ENCODE measurements around the gene KIF25.

KIF25 gene

DNA sequence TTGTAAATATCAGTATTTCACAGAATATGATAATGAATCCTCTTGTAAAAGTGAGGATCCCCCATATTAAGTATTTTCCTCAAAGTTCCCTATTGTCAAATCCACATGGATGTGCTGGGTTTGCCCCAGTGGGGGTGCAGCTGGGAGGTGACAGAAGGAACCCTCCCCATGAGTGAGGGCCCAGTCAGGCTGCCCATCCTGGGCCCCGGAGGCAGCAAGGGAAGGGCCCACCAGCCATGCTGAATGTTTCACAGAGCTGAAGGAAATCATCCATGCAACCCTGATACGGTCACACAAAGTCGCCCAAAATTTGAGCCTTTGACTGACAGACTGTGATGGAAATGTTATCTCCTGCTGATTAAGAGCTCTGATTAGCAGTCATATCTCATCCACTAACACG, 41.8 kb downstream of the KIF25 start:
- no peak for DNase-seq

DNA sequence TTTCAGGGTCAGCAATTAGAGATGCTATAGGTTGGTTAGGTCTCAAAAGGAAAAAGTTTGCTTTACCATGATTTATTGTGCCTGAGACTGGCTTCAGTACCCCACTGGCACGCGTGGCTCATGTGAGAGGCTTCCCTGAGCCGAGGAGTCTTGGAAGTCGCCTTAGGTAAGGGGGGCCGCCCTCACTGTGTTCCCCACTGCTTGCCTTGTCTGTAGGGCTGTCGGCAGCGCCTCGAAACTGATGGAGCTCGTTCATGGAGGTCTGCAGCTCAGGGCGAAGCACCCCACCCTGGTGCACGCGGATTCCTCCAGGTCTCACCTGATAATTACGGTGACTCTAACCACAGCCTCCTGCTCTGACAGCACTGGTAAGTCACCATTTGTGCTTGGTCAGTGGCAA, 42.4 kb downstream of the KIF25 start:
- no peak for DNase-seq

DNA sequence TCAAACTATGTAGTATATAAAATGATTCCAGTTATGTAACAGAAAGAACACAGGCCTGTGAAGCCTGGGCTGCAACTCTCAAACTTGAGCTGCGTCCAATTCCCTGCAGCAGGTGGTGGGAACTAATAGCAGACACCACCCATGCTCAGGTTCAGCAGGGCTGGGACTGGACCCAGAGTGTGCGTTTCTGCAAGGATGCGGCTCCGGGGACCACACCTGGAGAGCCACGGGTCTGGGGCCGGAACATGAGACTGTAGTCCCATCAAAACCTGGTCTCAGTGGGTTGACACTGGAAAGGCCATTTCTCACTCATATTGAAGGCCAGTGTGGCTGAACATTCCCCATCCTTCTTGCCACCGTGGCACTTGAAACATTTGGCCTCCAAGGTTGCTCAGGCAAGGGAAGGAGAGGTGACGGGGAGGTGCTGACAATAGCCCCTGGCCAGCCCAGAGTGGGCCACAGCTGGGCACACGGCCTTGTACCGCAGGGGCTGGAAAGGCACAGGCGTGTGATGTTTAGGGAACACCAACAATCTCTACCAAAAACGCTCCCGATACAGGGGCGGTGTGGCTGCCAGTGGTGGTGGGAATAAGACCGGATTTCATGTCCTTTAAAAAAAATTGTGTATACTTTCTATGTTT, 43.5 kb downstream of the KIF25 start:
- no peak for DNase-seq

DNA sequence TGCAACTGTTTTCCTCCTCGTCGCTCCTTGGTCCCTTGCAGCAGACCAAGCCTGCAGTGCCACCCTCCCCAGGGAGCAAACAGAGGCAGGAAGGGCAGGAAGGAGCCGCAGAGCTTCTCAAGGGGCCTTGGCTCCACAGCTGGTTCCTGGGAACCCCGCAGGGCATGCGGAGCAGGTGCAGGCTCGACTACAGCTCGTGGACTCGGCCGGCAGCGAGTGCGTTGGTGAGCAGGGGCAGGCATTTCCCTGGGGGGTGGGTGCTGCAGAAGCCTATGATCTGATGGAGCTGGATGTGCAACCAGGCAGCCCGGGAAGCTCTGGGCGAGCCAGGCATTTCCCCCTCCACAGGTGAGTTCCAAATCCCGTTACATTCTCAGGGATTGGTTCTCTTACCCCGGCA, 44.5 kb downstream of the KIF25 start:
- DNase-seq: no peak

DNA sequence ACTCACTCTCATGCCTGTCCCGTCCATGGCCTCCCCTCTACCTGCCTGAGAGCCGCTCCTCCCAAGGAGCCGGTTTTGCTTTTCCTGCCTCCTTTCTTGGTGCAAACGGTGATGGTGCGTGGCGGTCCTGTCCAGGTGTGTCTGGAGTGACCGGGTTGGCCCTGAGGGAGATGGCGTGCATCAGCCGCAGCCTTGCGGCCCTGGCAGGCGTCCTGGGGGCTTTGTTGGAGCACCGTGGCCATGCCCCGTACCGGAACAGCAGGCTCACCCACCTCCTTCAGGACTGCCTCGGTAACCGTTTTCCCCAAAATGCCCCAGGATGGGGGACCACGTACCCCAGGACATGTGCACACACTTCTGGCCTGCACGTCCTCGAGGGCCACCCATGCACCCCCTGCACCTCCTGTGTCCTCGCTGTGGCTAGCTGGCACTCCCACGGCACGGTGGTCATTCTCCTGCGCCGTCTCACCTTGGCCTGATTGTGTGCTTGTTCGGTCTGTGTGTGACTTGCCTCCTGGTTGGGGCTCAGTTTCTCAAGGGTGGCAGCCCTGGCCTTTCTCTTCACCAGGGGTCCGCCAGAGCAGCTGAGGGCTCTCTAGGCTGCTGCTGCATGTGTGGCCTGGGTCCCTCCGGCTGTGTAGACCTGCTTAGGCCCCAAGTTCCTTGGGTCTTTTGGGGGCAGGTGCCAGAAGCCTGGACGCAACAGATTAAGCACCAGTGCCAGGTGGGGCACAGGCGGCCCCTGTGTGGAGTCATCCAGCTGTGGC, 45.1 kb downstream of the KIF25 start:
- no peak for DNase-seq

DNA sequence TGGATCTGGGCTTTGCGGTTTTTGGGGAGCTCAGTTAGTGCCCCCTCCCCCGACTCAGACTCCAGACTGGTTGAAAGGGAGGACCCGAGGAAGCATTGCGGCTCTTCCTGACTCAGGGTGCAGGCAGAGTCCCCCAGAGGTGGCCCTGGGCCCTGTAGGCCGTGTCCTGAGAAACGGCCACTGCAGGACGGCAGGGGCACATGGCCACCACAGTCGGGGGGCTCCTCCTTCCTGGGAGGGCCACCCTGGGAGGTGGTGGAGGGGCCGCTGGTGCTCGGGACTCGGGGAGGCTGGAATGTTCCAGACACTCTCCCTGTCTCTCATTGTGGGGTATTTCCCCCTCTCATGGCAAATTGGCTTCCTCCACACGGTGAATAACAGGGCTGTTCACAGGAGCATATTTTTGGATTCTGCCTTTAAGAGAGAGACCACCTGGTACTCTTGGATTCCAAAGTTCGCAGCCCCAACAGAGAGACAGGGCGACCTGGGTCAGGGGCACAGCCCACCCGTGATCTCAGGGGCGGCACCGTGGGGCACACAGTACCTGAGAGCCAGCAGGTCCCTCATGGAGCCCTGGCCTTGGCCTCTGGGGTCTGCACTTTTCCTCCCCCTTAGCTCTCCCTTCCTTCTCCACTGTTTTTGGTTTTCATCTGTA, 45.8 kb downstream of the KIF25 start:
- DNase-seq: no peak

DNA sequence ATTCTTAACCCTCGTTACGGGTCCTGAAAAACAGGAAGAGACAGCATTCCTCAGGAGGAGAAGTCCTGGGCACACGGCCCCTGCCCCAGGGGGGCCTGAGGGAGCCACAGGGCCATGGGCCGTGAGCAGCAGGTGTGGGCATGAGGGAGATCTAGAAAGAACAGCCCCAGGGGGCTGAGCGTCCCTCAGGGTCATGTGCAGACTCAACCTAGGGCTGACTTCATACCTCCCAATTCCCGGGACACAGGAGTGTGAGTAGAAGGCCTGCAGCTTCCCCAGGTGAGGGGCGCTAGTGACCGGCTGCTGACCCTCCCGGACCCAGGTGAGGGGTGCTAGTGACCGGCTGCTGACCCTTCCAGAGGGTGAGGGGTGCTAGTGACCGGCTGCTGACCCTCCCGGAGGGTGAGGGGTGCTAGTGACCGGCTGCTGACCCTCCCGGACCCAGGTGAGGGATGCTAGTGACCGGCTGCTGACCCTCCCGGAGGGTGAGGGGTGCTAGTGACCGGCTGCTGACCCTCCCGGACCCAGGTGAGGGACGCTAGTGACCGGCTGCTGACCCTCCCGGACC, 46.5 kb downstream of the KIF25 start:
- no peak for DNase-seq

DNA sequence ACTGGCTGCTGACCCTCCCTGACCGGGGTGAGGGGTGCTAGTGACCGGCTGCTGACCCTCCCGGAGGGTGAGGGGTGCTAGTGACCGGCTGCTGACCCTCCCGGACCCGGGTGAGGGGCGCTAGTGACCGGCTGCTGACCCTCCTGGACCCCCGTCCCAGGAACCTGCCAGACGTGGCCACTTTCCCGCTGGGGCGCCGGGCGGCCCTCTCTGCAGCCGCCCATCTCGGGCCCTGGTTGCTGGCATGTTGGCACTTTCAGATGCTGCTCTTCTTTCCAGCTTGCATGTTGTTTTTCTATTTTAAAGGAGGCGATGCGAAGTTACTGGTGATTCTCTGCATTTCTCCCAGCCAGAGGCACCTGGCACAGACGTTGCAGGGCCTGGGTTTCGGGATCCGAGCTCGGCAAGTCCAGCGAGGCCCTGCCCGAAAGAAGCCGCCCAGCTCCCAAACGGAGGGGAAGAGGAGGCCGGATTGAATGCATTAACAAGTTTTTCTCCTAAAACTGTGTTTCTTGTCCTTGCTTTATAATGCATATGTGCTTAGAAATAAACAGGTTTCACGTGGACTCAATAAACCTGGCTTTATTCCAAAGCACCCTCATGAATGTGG, 47.2 kb downstream of the KIF25 start:
- no peak for DNase-seq

DNA sequence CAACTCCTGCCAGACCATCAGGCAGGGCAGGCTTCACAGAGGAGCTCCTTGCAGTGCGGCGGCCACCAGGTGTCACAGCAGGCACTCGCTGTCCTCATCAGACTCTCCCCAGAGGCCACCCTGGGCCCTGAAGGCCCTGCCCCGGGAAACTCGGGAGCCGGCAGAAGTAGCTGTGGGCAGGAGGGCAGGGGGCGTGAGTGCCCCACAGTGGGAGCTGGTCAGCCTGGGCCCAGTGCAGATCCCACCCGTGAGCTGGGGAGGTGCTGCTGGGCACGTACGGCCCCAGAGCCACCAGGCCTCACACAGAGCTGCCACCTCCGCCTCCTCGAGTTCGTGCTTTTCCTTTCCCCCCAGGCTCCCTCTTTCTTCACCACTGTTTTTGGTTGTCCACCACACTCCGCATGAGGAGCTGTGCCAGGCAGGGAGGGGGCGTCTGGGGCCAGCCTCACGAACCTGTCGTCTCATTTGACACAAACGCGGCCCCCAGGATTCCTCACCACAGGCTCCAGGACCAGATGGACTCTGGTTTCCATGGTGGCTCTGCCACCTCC, 47.7 kb downstream of the KIF25 start:
- no peak for DNase-seq

DNA sequence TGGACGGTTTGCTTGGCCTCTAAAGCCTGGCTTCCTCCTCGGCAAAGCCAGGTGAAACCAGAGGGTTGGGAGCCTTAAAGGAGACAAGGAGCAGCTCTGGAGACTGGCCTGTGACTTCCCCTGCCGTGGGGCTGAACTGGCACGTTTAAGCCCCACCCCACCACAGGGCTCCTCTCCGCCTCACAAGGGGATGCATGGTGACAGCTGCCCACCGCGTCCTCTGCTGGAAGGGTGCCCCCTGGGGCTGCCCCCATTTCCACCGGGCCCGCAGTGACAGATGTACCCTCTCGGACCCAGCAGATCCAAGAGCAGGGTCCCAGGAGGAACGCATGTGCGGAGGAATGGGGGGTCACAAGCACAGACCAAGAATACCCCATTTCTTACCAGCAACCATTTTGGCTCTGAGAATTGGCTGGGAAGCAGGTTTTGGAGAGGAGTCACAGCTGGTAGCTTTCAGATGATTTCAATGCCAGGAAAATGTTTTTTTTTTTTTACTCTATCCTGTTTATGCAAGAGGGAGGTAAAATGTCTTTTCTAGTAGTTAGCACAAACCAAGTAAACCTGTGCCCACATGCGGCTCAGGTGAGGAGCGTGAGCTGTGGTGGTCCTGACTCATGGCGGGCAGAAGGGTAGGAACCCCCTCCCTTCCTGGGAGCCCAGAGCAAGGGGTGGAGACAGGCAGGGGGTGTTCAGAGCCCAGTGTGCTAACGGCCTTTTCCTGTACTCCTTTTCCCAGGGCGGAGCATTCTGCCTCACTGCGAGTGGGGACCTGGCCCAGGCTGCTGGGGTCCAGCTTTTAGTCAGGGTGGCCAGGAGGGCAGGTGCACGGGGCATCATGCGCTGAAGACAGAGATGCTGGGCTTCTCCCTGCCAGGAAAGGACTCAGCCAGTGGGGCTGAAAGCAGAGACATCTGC, 48.5 kb downstream of the KIF25 start:
- DNase-seq: no peak

DNA sequence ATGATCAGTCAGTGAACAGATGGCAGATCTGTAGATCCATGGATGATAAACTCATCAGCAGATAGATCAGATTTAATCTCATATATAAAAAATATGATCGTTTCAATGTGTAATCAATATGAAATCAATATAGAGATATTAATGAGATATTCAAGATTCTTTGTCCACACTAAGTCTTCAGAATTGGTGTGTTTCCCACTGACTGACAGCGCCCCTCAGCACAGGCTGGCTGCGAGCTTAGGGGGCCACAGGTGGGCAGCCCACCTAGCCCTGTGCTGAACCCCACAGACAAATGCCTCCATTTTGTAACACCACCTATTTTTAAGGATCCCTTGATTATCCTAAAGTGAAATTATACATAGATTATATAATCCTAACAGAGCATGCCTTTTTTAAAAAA, 49.2 kb downstream of the KIF25 start:
- DNase-seq: no peak

DNA sequence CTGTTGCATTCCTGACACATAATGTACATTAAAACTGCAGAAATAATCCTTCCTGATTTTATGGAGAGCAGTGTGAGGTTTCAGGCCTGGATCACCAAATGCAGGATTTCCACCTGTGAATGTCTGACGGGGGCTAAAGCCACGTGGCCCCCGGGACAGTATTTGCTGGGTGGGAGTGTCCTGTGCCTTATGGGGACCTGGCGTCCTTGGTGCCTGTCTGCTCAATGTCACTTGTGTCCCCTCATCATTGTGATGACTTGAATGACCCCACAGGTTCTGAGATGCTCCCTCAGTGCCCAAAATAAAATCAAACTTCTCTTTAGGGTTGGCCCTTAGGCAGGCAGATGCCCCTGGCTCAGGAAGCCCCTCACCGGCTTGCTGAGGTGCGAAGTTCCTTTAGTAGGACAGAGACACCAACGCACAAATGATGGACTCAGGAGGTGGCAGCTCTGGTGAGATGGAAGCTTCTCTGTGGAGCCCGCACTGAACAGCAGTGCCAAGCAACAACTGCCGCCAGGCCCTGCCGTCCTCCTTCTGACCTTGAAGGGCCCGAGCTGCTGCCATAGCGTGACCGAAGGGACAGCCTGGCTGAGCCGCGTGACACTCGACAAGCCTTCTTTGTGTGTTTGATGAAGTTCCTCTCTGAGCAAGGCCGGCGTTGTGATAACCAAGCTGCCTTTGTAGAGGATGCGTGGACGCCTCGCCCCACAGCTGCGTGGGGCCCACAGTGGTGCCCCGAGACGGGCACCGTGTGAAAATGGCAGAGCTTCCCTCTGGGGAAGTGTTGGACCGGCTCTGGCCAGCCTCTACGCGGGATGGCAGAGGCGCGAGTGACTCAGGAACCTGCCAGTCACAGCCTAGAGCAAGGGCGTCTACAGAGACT, 50.6 kb downstream of the KIF25 start:
- no peak for DNase-seq

DNA sequence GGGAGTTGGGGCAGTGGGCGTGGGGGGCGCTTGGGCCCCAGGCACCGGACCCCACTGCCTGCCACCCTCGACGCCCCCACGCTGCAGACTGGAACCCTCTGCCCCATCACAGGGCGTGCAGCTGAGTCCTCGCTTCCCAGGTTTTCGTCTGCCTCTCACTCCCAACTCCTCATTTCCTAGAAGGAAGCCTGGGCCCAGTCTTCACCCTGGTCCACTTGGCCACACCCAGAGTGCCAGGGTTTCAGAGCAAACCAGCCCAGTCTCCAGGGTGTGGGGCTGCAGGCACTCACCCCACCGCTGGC, 51.2 kb downstream of the KIF25 start:
- no peak for DNase-seq

DNA sequence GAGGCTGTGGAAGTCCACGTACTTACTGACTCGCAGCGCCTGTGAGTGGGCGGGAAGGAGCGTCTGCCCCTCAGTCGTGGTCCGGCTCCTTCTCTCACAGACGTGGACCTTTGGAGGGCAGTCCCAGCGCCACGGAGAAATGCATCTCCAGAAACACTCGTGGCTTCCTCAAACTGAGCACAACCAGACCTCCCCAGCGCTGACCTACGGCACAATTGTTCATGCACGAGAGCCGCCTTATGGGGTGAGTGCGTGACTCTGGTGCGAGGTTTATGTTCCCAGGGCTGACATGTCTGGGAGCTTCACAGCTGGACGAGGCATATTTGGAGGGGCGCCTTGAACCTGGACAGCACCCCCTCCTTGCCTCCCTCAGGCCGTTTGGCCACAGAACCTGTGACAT, 51.8 kb downstream of the KIF25 start:
- DNase-seq: no peak

DNA sequence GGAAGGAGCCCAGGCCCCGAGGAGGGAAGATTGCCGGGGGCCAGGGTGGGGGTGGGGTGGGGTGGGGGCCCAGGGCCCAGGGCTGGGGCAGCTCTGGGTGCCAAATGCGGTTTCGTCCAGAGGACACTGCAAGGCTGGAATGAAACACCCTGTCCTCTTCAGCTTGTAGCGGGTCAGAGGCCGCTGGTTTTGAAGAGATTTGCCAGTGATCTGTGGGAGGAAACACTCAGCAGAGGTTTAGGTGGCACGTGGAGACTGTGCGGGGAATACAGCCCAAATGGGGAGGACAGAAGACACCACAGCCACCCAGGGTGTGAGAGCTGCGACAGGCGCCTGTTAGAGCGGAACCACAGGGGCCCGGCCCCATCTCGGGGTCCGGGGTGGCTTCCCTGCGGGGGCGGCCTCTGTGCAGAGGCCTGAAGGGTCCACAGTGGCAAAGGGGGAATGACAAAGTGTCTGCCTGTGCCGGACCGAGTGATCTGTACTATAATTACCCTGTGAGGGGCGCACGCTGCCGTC, 52.3 kb downstream of the KIF25 start:
- DNase-seq: no peak

DNA sequence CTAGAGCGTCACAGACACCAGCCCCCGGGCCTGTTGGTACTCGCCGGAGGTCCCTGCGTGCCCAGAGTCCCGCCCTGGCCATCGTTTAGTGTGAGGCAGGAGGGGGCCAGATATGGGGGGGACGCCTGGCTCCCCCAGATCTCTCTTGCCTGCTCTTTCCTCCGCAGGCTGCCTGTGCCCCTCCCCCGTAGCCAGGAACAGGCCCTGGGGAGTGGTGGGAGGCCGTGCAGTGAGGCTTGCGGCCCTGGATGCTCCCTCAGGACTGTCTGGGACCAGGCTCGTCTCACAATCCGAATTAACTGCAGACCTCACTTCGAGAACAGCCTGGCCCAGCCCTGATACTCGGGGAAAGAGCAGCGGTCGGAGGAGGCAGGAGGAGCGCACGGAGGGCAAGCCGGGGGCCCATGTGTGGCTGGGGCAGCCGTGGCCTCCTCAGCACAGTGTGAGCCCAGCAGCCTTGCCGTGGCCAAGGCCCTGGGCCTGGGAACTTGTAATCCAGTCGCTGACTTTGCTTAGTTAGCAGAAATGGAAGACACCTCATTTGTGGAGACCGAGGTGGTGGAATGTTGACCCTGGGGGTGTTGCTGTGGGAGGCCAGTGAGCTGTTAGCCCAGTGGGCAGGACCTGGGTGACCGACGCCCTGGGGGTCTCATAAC, 52.9 kb downstream of the KIF25 start:
- no peak for DNase-seq

DNA sequence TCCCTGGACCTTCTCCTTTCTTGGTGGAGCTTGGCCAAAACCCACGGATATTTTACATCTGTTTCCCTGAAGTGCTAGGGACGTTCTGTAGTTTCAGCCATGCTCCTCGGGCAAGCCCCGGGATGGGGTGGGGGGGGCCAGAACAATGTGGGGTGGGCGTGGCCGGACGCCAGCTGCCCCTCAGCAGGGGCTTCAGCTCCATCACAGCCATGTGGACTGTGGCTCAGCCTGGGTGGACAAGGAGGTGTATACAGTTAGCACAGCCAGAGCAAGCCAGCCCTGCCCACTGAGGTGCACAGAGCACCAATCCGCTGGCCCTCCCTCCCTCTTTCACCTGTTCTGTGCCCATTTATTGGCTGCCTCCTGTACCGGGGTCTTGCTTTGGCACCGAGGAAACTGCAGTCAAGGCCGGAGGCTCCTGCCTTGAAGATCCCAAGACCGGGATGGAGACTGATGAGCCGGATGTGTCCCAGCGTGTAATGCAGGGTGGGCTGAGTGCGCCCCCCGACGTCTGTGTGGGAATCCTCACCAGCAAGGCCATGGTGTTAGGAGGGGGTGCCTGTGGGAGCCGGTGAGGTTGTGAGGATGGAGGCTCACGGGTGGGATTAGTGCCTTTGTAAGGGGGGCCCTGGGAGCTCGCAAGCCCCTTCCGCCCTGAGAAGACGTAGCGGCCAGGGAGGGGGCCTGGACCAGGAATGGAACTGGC, 53.6 kb downstream of the KIF25 start:
- DNase-seq: no peak

DNA sequence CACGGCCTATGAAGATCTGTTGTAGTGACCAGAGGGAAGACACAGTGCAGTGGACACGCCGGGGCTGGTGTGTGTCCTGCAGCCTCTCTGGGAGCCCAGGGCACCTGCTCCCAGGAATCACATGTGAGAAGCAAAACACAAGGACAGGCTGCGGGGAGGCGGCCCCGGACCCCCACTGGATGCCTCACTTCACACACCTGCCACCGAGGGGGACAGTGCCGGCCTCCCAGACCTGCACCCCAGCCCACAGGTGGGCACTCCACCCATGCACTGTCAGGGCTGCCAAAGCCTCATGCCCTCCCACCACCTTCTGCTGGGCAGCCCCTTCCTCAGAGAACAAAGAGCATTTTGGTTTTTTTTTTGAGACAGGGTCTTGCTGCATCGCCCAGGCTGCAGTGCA, 54.2 kb downstream of the KIF25 start:
- DNase-seq: no peak

DNA sequence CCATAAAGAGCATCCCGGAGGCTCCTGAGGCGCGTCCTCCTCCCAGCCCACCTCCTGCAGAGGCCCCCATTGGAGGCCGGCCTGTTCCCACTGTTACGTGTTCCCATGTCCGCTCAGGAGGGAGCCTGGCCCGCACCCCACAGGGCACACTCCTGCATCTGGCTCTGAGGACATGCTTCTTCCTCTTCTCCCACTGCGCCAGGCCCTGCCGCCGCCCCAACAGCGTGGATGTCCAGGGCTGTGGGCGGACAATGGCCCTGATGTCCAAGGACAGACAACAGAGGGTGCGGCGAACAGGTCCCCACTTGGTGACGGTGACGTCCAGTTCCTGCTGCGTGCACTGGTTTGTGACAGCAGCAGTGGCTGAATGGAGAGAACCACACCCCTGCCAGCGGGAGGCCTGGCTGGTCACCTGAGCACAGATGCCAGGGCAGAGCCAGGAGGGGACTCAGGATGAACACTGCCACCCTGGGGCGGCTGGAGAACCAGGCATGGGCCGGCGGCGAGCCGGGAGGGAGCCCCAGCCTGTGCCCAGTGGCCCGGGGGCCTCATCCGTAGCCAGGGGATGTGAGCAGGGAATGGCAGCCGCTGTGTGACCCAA, 54.9 kb downstream of the KIF25 start:
- DNase-seq: no peak
